BLaER1 (cell line): Measurements from ENCODE around the gene GABRD.

Experiments
- H3K27ac ChIP-seq: shearing (Covaris generic); formaldehyde crosslinking; 2 replicates; pipeline ENCODE4 v1.8.1; 2022
- H3K27me3 ChIP-seq: shearing (Covaris generic); formaldehyde crosslinking; 2 replicates; pipeline ENCODE4 v1.8.1; 2022
- H3K36me3 ChIP-seq: shearing (Covaris generic); formaldehyde crosslinking; 2 replicates; pipeline ENCODE4 v1.8.1; 2022
- H3K4me1 ChIP-seq: shearing (Covaris generic); formaldehyde crosslinking; 2 replicates; pipeline ENCODE4 v1.8.1; 2022
- H3K4me2 ChIP-seq: shearing (Covaris generic); formaldehyde crosslinking; 2 replicates; pipeline ENCODE4 v1.8.1; 2022
- H3K4me3 ChIP-seq: shearing (Covaris generic); formaldehyde crosslinking; 2 replicates; pipeline ENCODE4 v1.8.1; 2022
- H3K9ac ChIP-seq: shearing (Covaris generic); formaldehyde crosslinking; 2 replicates; pipeline ENCODE4 v1.8.1; 2022
- H3K9me3 ChIP-seq: shearing (Covaris generic); formaldehyde crosslinking; 2 replicates; pipeline ENCODE4 v1.8.1; 2022
- H4K20me1 ChIP-seq: shearing (Covaris generic); formaldehyde crosslinking; 2 replicates; pipeline ENCODE4 v1.8.1; 2022
- Cebpa-rat ChIP-seq: shearing (Covaris generic); IDR thresholded peaks from 2 replicates; pipeline ENCODE4 v1.8.1; 2022

The GABRD gene

GRCh38 chr1:2043886-2044285 lies 24.7 kb downstream of the GABRD start:
- 0 out of 2 replicates have a peak, but pooled peaks cover 8% of the 10 kb centered on the region for H3K9me3 ChIP-seq
- no peaks in the 10 kb centered on the region for H3K36me3 ChIP-seq
- H4K20me1 ChIP-seq = no peaks in the 10 kb centered on the region
- H3K4me2 ChIP-seq = peak overlapping the region; percentile 90
- no peak overlapping the region for H3K9ac ChIP-seq
- no peak for TF ChIP-seq Cebpa-rat
- peaks cover 84% of the 10 kb centered on the region for H3K4me1 ChIP-seq
- peak overlapping the region; percentile 35; the same call in 1 of the 2 replicates for H3K27ac ChIP-seq
- no peak overlapping the region for H3K4me3 ChIP-seq
- peaks cover 21% of the 10 kb centered on the region for H3K27me3 ChIP-seq

DNA sequence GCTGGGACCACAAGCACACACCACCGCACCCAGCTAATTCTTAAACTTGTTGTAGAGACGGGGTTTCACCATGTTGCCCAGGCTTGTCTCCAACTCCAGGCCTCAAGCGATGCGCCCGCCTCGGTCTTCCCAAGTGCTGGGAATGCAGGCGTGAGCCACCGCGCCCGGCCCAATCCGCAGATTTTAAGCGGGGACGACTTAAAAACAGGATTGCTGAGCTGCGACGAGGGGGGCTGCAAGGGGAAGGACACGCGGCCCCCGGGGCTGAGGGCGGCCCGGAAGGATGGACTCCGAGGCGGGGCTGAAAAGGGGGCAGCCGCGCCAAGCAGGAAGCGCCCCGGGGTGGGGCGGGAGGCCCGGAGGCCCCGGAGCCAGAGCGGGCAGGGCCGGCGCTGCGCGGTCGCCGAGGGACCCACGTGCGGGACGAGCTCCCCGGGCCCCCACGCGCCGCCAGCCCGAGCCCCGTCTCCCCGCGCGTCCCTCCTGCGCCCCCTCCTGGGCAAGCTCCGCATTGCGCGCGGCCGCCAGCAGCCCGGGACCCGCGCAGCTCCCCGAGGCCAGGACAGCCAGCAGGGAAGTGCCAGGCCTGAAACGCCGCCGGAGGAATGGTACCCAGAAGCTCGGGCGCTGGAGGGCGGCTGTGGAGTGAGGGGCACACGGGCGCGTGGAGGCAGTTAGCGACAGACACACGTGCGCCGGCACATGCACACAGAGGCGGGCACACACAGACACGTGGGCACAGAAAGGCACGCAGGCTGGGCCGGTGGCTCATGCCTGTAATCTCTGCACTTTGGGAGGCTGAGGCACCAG lies 25.6 kb downstream of the GABRD start:
- no peaks in the 10 kb centered on the region for H4K20me1 ChIP-seq
- peaks cover 92% of the 10 kb centered on the region for H3K4me1 ChIP-seq
- H3K4me2 ChIP-seq = peak overlapping the region; percentile 90
- peaks cover 29% of the 10 kb centered on the region for H3K27me3 ChIP-seq
- peak overlapping the region; percentile 74 for H3K27ac ChIP-seq
- TF ChIP-seq Cebpa-rat = no peak
- H3K9me3 ChIP-seq = 0 out of 2 replicates have a peak, but pooled peaks cover 8% of the 10 kb centered on the region
- peak overlapping the region; percentile 51 for H3K4me3 ChIP-seq
- H3K36me3 ChIP-seq = no peaks in the 10 kb centered on the region
- peak overlapping the region; percentile 60 for H3K9ac ChIP-seq

DNA sequence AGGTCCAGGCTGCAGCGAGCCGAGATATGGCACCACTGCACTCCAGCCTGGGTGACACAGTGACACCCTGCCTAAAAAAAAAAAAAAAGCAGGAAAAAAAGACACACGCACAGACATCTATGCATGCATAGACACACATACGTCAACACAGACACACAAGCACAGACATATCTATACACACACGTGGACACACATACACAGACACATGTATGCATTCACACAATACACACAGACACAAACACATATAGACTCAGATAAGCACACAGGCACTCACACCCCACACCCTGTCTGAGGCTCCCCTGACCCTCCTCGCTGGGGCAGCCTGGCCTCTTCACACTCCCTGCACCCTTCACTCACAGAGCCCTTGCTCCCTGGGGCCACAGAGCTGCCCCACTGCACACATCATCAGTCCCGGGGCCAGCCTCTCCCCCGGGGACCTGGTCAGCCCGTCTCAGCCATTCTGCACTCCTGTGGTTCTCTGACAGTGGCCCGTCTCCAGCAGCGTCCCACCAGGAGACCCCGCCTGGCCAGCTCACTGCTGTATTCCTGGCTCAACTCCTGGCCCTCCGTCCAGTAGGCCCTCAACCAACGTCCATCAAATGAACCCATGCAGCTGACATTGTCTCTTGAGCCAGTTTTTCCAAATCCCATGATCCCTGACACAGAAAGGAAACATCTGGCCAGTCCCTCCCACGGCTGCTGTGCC lies 26.5 kb downstream of the GABRD start:
- H3K27ac ChIP-seq = peak overlapping the region; percentile 74; the same call in 1 of the 2 replicates
- TF ChIP-seq Cebpa-rat = no peak

GRCh38 chr1:2046174-2046917 lies 27.2 kb downstream of the GABRD start:
- peak overlapping the region; percentile 49; the same call in 1 of the 2 replicates for H3K27ac ChIP-seq
- H3K36me3 ChIP-seq = no peaks in the 10 kb centered on the region
- H3K4me2 ChIP-seq = peak overlapping the region; percentile 90
- TF ChIP-seq Cebpa-rat = no peak
- peaks cover 98% of the 10 kb centered on the region for H3K4me1 ChIP-seq
- H3K27me3 ChIP-seq = peaks cover 45% of the 10 kb centered on the region
- H3K9me3 ChIP-seq = no peaks in the 10 kb centered on the region
- H3K4me3 ChIP-seq = no peak overlapping the region
- H3K9ac ChIP-seq = no peak overlapping the region
- peaks cover 7% of the 10 kb centered on the region for H4K20me1 ChIP-seq

More for the DNA sequence above, 26.5 kb downstream of the GABRD start:
- Histone ChIP-seq H3K4me2 (peak overlapping the region; percentile 90), H3K36me3 (no peaks in the 10 kb centered on the region), H3K4me3 (peak overlapping the region; percentile 51), H3K27me3 (peaks cover 38% of the 10 kb centered on the region), H3K9ac (peak overlapping the region; percentile 60; the same call in 1 of the 2 replicates), H3K9me3 (0 out of 2 replicates have a peak, but pooled peaks cover 2% of the 10 kb centered on the region), H3K4me1 (peaks cover 98% of the 10 kb centered on the region), H4K20me1 (no peaks in the 10 kb centered on the region)

DNA sequence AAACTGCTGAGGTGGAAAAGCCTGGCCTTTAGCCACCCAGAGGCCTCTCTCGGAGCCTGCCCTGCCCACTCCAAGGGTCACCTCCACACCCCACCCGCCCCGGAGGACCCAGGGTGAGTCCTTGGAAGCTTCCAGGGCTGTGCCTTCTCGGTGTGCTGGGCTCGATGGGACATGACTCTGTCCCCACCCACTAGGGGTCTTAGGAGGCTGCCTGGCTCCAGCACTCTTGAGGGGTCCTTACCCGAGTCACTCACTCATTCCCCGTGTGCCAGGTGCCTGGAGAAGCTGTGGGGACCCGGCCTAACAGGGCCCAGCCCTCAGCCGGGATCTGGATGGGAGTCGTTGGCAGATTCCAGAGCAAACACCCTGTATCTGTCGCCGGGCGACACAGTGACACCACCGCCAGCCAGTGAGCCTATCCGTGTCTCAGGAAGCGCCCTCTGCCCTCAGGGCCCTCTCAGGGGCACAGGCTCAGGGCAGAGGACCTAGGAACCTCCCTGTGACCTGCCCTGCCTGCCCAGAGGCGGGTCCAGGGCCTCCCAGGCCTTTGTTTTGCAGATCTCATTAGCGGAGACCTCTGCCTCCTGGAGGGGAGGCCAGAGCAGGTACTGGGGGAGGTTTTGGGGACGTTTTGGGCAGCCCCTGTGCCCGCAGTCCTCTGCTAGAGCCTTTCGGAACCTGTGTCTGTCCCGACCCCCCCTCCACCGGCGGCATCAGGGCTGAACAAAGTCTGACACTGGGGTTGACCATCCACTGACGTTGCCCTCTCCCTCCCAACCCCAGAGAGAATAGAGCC lies 28.0 kb downstream of the GABRD start:
- Histone ChIP-seq H3K27ac (no peak overlapping the region), H3K4me2 (peak overlapping the region; percentile 90), H3K9ac (no peak overlapping the region), H3K4me3 (no peak overlapping the region), H3K9me3 (no peaks in the 10 kb centered on the region), H4K20me1 (peaks cover 15% of the 10 kb centered on the region), H3K27me3 (peaks cover 54% of the 10 kb centered on the region), H3K36me3 (no peaks in the 10 kb centered on the region), H3K4me1 (peaks cover 98% of the 10 kb centered on the region)
- TF ChIP-seq Cebpa-rat = no peak

DNA sequence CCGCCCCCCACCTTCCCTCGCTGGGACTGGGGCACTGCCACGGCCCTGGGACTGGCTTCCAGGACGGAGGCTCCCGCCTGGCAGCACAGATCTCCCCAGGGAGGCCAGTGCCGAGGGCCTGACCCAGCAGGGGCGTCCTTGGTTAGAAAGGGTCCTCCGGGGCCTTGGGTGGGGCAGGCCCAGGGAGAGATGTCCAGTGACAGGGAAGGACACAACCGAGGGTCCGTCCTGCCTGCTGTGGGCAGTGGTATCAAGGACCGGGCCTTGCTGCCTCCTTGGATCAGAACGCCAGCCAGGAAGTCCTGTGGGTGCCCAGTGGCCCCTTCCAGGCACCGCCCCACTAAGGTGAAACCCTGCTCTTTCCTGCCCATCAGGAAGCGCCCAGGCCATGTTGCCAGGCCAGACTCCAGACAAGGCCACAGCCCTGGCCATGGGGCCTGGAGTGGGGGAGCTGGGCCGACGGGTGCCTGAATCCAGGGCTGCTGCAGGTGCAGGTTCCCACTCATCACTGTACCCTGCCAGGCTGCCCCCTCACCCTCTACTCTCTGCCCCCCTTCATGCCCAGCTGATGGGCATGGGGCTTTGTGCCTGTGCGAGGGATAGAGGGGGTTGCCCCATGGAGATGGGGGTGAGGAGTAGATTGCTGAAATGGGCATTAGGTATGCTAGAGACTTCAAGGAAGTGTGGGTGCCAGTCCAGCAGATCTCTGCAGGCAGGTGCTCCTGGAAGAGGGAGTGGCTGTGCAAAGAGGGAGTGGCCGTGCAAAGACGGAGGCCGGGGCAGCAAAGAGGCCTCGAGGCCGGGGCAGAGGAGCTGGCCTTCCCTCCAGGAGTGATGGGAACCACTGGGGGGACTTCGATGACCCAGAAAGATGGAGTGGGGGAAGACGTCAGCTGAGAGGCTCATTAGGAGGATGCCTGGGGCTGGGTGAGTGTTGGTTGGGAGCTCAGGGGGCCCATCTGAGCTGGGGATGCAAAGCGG lies 28.9 kb downstream of the GABRD start:
- no peak overlapping the region for H3K9ac ChIP-seq
- peaks cover 98% of the 10 kb centered on the region for H3K4me1 ChIP-seq
- H3K4me3 ChIP-seq = no peak overlapping the region
- H3K9me3 ChIP-seq = no peaks in the 10 kb centered on the region
- no peaks in the 10 kb centered on the region for H3K36me3 ChIP-seq
- H3K4me2 ChIP-seq = peak overlapping the region; percentile 90; the same call in 1 of the 2 replicates
- H3K27me3 ChIP-seq = peaks cover 59% of the 10 kb centered on the region
- no peak overlapping the region for H3K27ac ChIP-seq
- no peak for TF ChIP-seq Cebpa-rat
- peaks cover 15% of the 10 kb centered on the region for H4K20me1 ChIP-seq

- TF ChIP-seq Cebpa-rat = no peak
- H3K27me3 ChIP-seq = peaks cover 59% of the 10 kb centered on the region
- H3K4me2 ChIP-seq = peak overlapping the region; percentile 90
- H4K20me1 ChIP-seq = peaks cover 15% of the 10 kb centered on the region
- no peak overlapping the region for H3K27ac ChIP-seq
- no peaks in the 10 kb centered on the region for H3K9me3 ChIP-seq
- H3K4me1 ChIP-seq = peaks cover 98% of the 10 kb centered on the region
- no peak overlapping the region for H3K9ac ChIP-seq
- H3K36me3 ChIP-seq = no peaks in the 10 kb centered on the region
- H3K4me3 ChIP-seq = peak overlapping the region; percentile 67
These were observed 30.1 kb downstream of the GABRD start for GRCh38 chr1:2049225-2049717.
